NCI-H345 (cell line): ENCODE results near the gene FBLN2.
A peak's percentile ranks its signal among the peaks of the same experiment; 100 is the strongest.

Source experiments
- DNase-seq: peaks from one replicate; lab custom pipeline; 2025; lab: John Stamatoyannopoulos, UW

Gene FBLN2

GRCh38 chr3:13567684-13568514, 19.0 kb downstream of the FBLN2 start:
- no peak for DNase-seq

GRCh38 chr3:13568515-13569028, 19.6 kb downstream of the FBLN2 start:
- DNase-seq, result no peak

GRCh38 chr3:13569201-13569600, 20.3 kb downstream of the FBLN2 start:
- no peak for DNase-seq

- no peak for DNase-seq
Measured at GRCh38 chr3:13569641-13570390, 20.9 kb downstream of the FBLN2 start.

- DNase-seq, result no peak
Measured at GRCh38 chr3:13570391-13571194, 21.7 kb downstream of the FBLN2 start.

GRCh38 chr3:13571264-13571663, 22.3 kb downstream of the FBLN2 start:
- no peak for DNase-seq

- DNase-seq, result no peak
Measured at GRCh38 chr3:13571831-13572750, 23.2 kb downstream of the FBLN2 start.

- DNase-seq, result no peak
Measured at GRCh38 chr3:13572926-13573623, 24.1 kb downstream of the FBLN2 start.

- DNase-seq, result no peak
Measured at GRCh38 chr3:13574083-13574797, 25.3 kb downstream of the FBLN2 start.

- peak; percentile 6 for DNase-seq
Measured at GRCh38 chr3:13574798-13575451, 26.0 kb downstream of the FBLN2 start.

GRCh38 chr3:13575459-13576061, 26.6 kb downstream of the FBLN2 start:
- no peak for DNase-seq

GRCh38 chr3:13577181-13578121, 28.5 kb downstream of the FBLN2 start:
- DNase-seq, result no peak

GRCh38 chr3:13578251-13578650, 29.3 kb downstream of the FBLN2 start:
- DNase-seq, result no peak

GRCh38 chr3:13579063-13579462, 30.1 kb downstream of the FBLN2 start:
- no peak for DNase-seq

GRCh38 chr3:13580256-13581023, 31.5 kb downstream of the FBLN2 start:
- no peak for DNase-seq

GRCh38 chr3:13581485-13582365, 32.8 kb downstream of the FBLN2 start:
- no peak for DNase-seq
